ENCODE data around the gene LSR. TPM values are rescaled to one million over a fixed set of nuclear protein-coding genes. Genes with fewer than 3 reads are reported as not detected.
"Not testable (repeated sequence)": the region's sequence is repeated elsewhere in the genome, so short reads cannot be mapped to it uniquely, and the experiment has no call there.

LSR gene
- total RNA-seq, 1 donor from 2014 or later = 103 TPM

- DNase-seq (ENCODE audit: low spot score) (no peak), ATAC-seq (no peak)
Observed at GRCh38 chr19:35217649-35217990, 31.2 kb upstream of the LSR start.

GRCh38 chr19:35219008-35219407, 29.8 kb upstream of the LSR start:
- DNase-seq (ENCODE audit: low spot score) = no peak
- ATAC-seq = no peak

GRCh38 chr19:35220315-35220921, 28.4 kb upstream of the LSR start:
- ATAC-seq (no peak), DNase-seq (ENCODE audit: low spot score) (no peak)

- ATAC-seq; DNase-seq (ENCODE audit: low spot score): not testable (repeated sequence)
Observed at GRCh38 chr19:35220973-35221590, 27.7 kb upstream of the LSR start.

GRCh38 chr19:35222373-35223015, 26.3 kb upstream of the LSR start:
- ATAC-seq (no peak), DNase-seq (ENCODE audit: low spot score) (peak; percentile 35)

GRCh38 chr19:35223084-35223790, 25.6 kb upstream of the LSR start:
- no peak for ATAC-seq
- DNase-seq (ENCODE audit: low spot score) = peak; percentile 38

GRCh38 chr19:35223862-35224505, 24.8 kb upstream of the LSR start:
- ATAC-seq = no peak

GRCh38 chr19:35224681-35225571, 23.9 kb upstream of the LSR start:
- DNase-seq (ENCODE audit: low spot score) (peak; percentile 43), ATAC-seq (peak; percentile 62)

More at GRCh38 chr19:35223862-35224505, 24.8 kb upstream of the LSR start:
- peak; percentile 27 for DNase-seq (ENCODE audit: low spot score)

GRCh38 chr19:35225951-35226350, 22.9 kb upstream of the LSR start:
- DNase-seq (ENCODE audit: low spot score) (peak; percentile 31), ATAC-seq (no peak)

GRCh38 chr19:35226748-35227147, 22.1 kb upstream of the LSR start:
- ATAC-seq (no peak), DNase-seq (ENCODE audit: low spot score) (peak; percentile 12)

GRCh38 chr19:35228177-35228930, 20.4 kb upstream of the LSR start, which contains the start of gene FAM187B:
FAM187B (minus strand) TSS chr19:35228739; CDS start chr19:35228680, 59 bp downstream.
- ATAC-seq = no peak
- peak; percentile 23 for DNase-seq (ENCODE audit: low spot score)

GRCh38 chr19:35229601-35230000, 19.2 kb upstream of the LSR start:
- DNase-seq (ENCODE audit: low spot score) (peak; percentile 33), ATAC-seq (no peak)

- ATAC-seq (no peak), DNase-seq (ENCODE audit: low spot score) (peak; percentile 37)
Observed at GRCh38 chr19:35231956-35232645, 16.7 kb upstream of the LSR start.

GRCh38 chr19:35232912-35233311, 15.9 kb upstream of the LSR start:
- DNase-seq (ENCODE audit: low spot score) = peak; percentile 22
- peak; percentile 37 for ATAC-seq

GRCh38 chr19:35236638-35237400, 12.0 kb upstream of the LSR start:
- peak; percentile 81 for ATAC-seq

GRCh38 chr19:35239597-35239996, 9.2 kb upstream of the LSR start:
- not testable (repeated sequence) for DNase-seq (ENCODE audit: low spot score); ATAC-seq

More at GRCh38 chr19:35236638-35237400, 12.0 kb upstream of the LSR start:
- peak; percentile 41 for DNase-seq (ENCODE audit: low spot score)

- ATAC-seq = no peak
Observed at GRCh38 chr19:35240327-35240726, 8.5 kb upstream of the LSR start.

GRCh38 chr19:35241417-35241816, 7.4 kb upstream of the LSR start:
- ATAC-seq (no peak), DNase-seq (ENCODE audit: low spot score) (no peak)

More at GRCh38 chr19:35240327-35240726, 8.5 kb upstream of the LSR start:
- DNase-seq (ENCODE audit: low spot score) = no peak
